IMR-90 (cell line): ENCODE results near the gene NCLN. TPM values are rescaled to one million over a fixed set of nuclear protein-coding genes. Genes with fewer than 3 reads are reported as not detected.

Source experiments
- ATAC-seq: fragments of 200-7000 bp; cut with Tn5 transposase; 2 replicates; pipeline ENCODE4 v1.9.1; 2020; ENCODE audit warnings: low read depth, mild to moderate bottlenecking, moderate library complexity
- BruUV-seq: library from RNA; stranded (reverse); fragments of 400-500 nt; replicated peaks from 2 replicates; lab custom pipeline; 2021; lab: Mats Ljungman, UMichigan
- CTCF ChIA-PET: fragments of 300-600 bp; formaldehyde crosslinking; extraction: SDS; loops from one replicate; lab custom pipeline; 2021; ENCODE audit warnings: antibody characterized with exemption; lab: Yijun Ruan, JAX
- POLR2A ChIA-PET: fragments of 300-600 bp; sonication (Branson Sonifier 250); formaldehyde crosslinking; loops from one replicate; lab custom pipeline; 2022; ENCODE audit warnings: antibody characterized with exemption; ENCODE audit not compliant: unreplicated experiment; lab: Charles Lee
- DNase-seq: peaks from one replicate; pipeline ENCODE4 v3.0.0; 2013
- H2AFZ ChIP-seq: replicated peaks from 2 replicates; pipeline ENCODE3; 2013; ENCODE audit warnings: low read length, mild to moderate bottlenecking; ENCODE audit not compliant: poor library complexity
- H2AK5ac ChIP-seq: 2 replicates; pipeline ENCODE4 v1.6.1; 2013; ENCODE audit warnings: low read depth, low read length, inconsistent platforms
- H2AK9ac ChIP-seq: replicated peaks from 2 replicates; pipeline ENCODE3; 2013; ENCODE audit warnings: mild to moderate bottlenecking, low read depth, low read length, moderate library complexity; ENCODE audit not compliant: poor library complexity
- H2BK120ac ChIP-seq: 2 replicates; pipeline ENCODE4 v1.6.1; 2013; ENCODE audit warnings: low read depth, low read length, inconsistent platforms
- H2BK15ac ChIP-seq: 3 replicates; pipeline ENCODE4 v1.6.1; 2013; ENCODE audit warnings: low read depth, low read length, inconsistent platforms
- H2BK20ac ChIP-seq: 2 replicates; pipeline ENCODE4 v1.6.1; 2013; ENCODE audit warnings: low read depth, mild to moderate bottlenecking, inconsistent platforms, low read length, moderate library complexity
- H2BK5ac ChIP-seq: 2 replicates; pipeline ENCODE4 v1.6.1; 2013; ENCODE audit warnings: mild to moderate bottlenecking, low read depth, low read length, inconsistent platforms; ENCODE audit not compliant: poor library complexity, severe bottlenecking
- H3K14ac ChIP-seq: replicated peaks from 2 replicates; pipeline ENCODE4 v1.6.1; 2013; ENCODE audit warnings: low read depth, low read length, inconsistent platforms
- H3K18ac ChIP-seq: 2 replicates; pipeline ENCODE4 v1.6.1; 2013; ENCODE audit warnings: low read depth, low read length, control low read depth
- H3K23ac ChIP-seq: 2 replicates; pipeline ENCODE4 v1.6.1; 2013; ENCODE audit warnings: low read depth, low read length, inconsistent platforms
- H3K27ac ChIP-seq: 2 replicates; pipeline ENCODE4 v1.5.1; 2013; ENCODE audit warnings: mild to moderate bottlenecking, control low read depth, low read length; ENCODE audit not compliant: insufficient read depth
- H3K27me3 ChIP-seq: 2 replicates; pipeline ENCODE4 v1.6.1; 2013; ENCODE audit warnings: low read length; ENCODE audit not compliant: control insufficient read depth, insufficient read depth
- H3K36me3 ChIP-seq: 2 replicates; pipeline ENCODE4 v1.6.1; 2013; ENCODE audit warnings: low read length, mixed read lengths; ENCODE audit not compliant: control insufficient read depth, insufficient read depth
- H3K4ac ChIP-seq: 2 replicates; pipeline ENCODE4 v1.6.1; 2013; ENCODE audit warnings: low read depth, low read length, inconsistent platforms
- H3K4me1 ChIP-seq: 2 replicates; pipeline ENCODE4 v1.6.1; 2013; ENCODE audit warnings: low read length, mixed read lengths; ENCODE audit not compliant: control insufficient read depth, insufficient read depth
- H3K4me2 ChIP-seq: 2 replicates; pipeline ENCODE4 v1.6.1; 2013; ENCODE audit warnings: low read depth, mild to moderate bottlenecking, control low read depth, low read length, moderate library complexity
- H3K4me3 ChIP-seq: 2 replicates; pipeline ENCODE4 v1.5.1; 2013; ENCODE audit warnings: low read depth, mild to moderate bottlenecking, control low read depth, low read length, moderate library complexity; ENCODE audit not compliant: insufficient read depth
- H3K56ac ChIP-seq: 2 replicates; pipeline ENCODE4 v1.6.1; 2013; ENCODE audit warnings: low read length, inconsistent platforms; ENCODE audit not compliant: insufficient read depth; ENCODE audit errors: extremely low read depth
- H3K79me1 ChIP-seq, 2 experiments: 2 replicates each; pipeline ENCODE4 v1.6.1; 2013; ENCODE audit warnings: low read length in 2 of 2, inconsistent platforms in 1 of 2, low read depth in 1 of 2
- H3K9ac ChIP-seq: 2 replicates; pipeline ENCODE4 v1.6.1; 2013; ENCODE audit warnings: low read depth, low read length, control low read depth
- H3K9me1 ChIP-seq: 2 replicates; pipeline ENCODE4 v1.6.1; 2013; ENCODE audit warnings: low read length, inconsistent platforms; ENCODE audit not compliant: insufficient read depth
- H3K9me3 ChIP-seq: 2 replicates; pipeline ENCODE4 v1.6.1; 2013; ENCODE audit warnings: low read length; ENCODE audit not compliant: control insufficient read depth, insufficient read depth
- H4K20me1 ChIP-seq: 2 replicates; pipeline ENCODE4 v1.6.1; 2013; ENCODE audit warnings: low read length, inconsistent platforms; ENCODE audit not compliant: insufficient read depth
- H4K5ac ChIP-seq: 2 replicates; pipeline ENCODE4 v1.6.1; 2013; ENCODE audit warnings: mild to moderate bottlenecking, low read depth, low read length, control low read depth
- H4K8ac ChIP-seq, 2 experiments: 2 replicates each; pipeline ENCODE4 v1.6.1; 2013; ENCODE audit warnings: low read depth in 2 of 2, low read length in 2 of 2, control low read depth in 1 of 2, inconsistent platforms in 1 of 2
- H4K91ac ChIP-seq: 2 replicates; pipeline ENCODE4 v1.6.1; 2013; ENCODE audit warnings: low read depth, low read length, inconsistent platforms; ENCODE audit not compliant: insufficient read depth
- CTCF ChIP-seq: conservative IDR thresholded peaks from 2 replicates; pipeline ENCODE4 v1.5.1; 2012; ENCODE audit warnings: mild to moderate bottlenecking, low read depth, low read length, improper control_type of control experiment
- MAZ ChIP-seq: IDR thresholded peaks from 2 replicates; pipeline ENCODE4 v1.6.1; 2012; ENCODE audit warnings: low read depth, mild to moderate bottlenecking, low read length, improper control_type of control experiment, moderate library complexity, borderline replicate concordance
- RCOR1 ChIP-seq: IDR thresholded peaks from 2 replicates; pipeline ENCODE4 v1.6.1; 2012; ENCODE audit warnings: mild to moderate bottlenecking, low read length, improper control_type of control experiment; ENCODE audit not compliant: insufficient replicate concordance
- RFX5 ChIP-seq: IDR thresholded peaks from 2 replicates; pipeline ENCODE4 v1.8.0; 2012; ENCODE audit warnings: low read depth, mild to moderate bottlenecking, low read length, moderate library complexity
- WGBS, 2 experiments: methylation state at CpG; one replicate each; pipeline versions ENCODE4 v1.1.5 to v1.1.7; 2013; ENCODE audit warnings: missing lambda C conversion rate in 2 of 2; ENCODE audit not compliant: insufficient read length in 1 of 2; ENCODE audit errors: extremely low coverage in 2 of 2; 5-methylcytosine and 5-hydroxymethylcytosine counted together
- dilution Hi-C: fragments of 300-500 bp; cut with HindIII; formaldehyde crosslinking; loops from one replicate; pipeline ENCODE4 v1.14.3; 2018; ENCODE audit warnings: low sequenced_read_pairs; ENCODE audit not compliant: unreplicated experiment
- in situ Hi-C: fragments of 300-500 bp; cut with MboI; formaldehyde crosslinking; loops from 3 replicates; pipeline ENCODE4 v1.14.3; 2019; ENCODE audit warnings: low sequenced_read_pairs, inconsistent platforms, mixed read lengths
- intact Hi-C: fragments of 100-400 bp; cut with micrococcal nuclease; formaldehyde crosslinking; loops from 2 replicates; pipeline ENCODE4 v1.10.0; 2022
- polyA plus RNA-seq, 3 experiments: library from polyadenylated mRNA; depleted of rRNA; stranded (reverse); fragments of >200 nt; gene quantifications; 2 replicates each; pipeline ENCODE4 v1.2.3, GENCODE V29; 2012; ENCODE audit warnings: low replicate concordance in 1 of 3
- total RNA-seq: library from RNA; depleted of rRNA; stranded (reverse); fragments of >200 nt; gene quantifications from 2 replicates; pipeline ENCODE4 v1.2.3, GENCODE V29; 2012

NCLN gene
- total and polyA plus RNA-seq, 2 of the 4 experiments (the other 2 are of a cell fraction): 32.8 to 90.8 TPM

GRCh38 chr19:3138268-3138667 lies 47.5 kb upstream of the NCLN start:
- no peak overlapping the region for H2AK9ac ChIP-seq
- no peak overlapping the region for H3K14ac ChIP-seq
- H2AFZ ChIP-seq: no peak overlapping the region
- WGBS, 2 experiments: 60% methylated on average over 2 of the region's 15 CpGs; no CpG with 5 or more reads in 1 of the 2 experiments
- H2BK15ac ChIP-seq: no peak overlapping the region
- no peak for TF ChIP-seq MAZ
- no peak for TF ChIP-seq CTCF
- TF ChIP-seq RCOR1: no peak
- TF ChIP-seq RFX5: no peak
- H4K20me1 ChIP-seq: no peaks in the 10 kb centered on the region
- H3K9ac ChIP-seq: no peak overlapping the region
- intact Hi-C loops: no loop called here
- peaks cover 3% of the 10 kb centered on the region; the same call in 1 of the 2 replicates for H3K9me3 ChIP-seq
- no peak overlapping the region for H4K8ac ChIP-seq
- no peak overlapping the region for H2BK20ac ChIP-seq
- H3K4ac ChIP-seq: no peak overlapping the region
- H3K23ac ChIP-seq: no peak overlapping the region
- H2AK5ac ChIP-seq: no peak overlapping the region
- H2BK120ac ChIP-seq: no peak overlapping the region
- H4K91ac ChIP-seq: no peak overlapping the region
- no peaks in the 10 kb centered on the region; a peak in 1 of 4 replicates for H3K79me1 ChIP-seq
- no peak overlapping the region for H3K56ac ChIP-seq
- H3K27ac ChIP-seq: no peak overlapping the region
- H3K36me3 ChIP-seq: no peaks in the 10 kb centered on the region
- peaks cover 7% of the 10 kb centered on the region for H3K4me1 ChIP-seq
- DNase-seq (no peak), ATAC-seq (no peak)
- peaks cover 6% of the 10 kb centered on the region; the same call in 1 of the 2 replicates for H3K9me1 ChIP-seq
- no peak overlapping the region for H3K18ac ChIP-seq
- no TSS peak for BruUV-seq
- dilution Hi-C loops: no loop called here
- no peak overlapping the region for H3K4me3 ChIP-seq
- no peaks in the 10 kb centered on the region for H3K27me3 ChIP-seq
- in situ Hi-C loops: no loop called here
- ChIA-PET POLR2A (interaction anchor here (0.5 kb wide), 1 partner anchor 91 kb away, joined by 10 read pairs; no protein-coding TSS in a partner anchor), CTCF (no interaction called here)
- H3K4me2 ChIP-seq: no peak overlapping the region
- no peak overlapping the region for H2BK5ac ChIP-seq
- H4K5ac ChIP-seq: no peak overlapping the region
